Right ventricle myocardium superior (tissue), 1 donor: ENCODE measurements around the gene F7. TPM values are rescaled to one million over a fixed set of nuclear protein-coding genes. Genes with fewer than 3 reads are reported as not detected.
A peak's percentile ranks its signal among the peaks of the same experiment; 100 is the strongest.

Source experiments
- ATAC-seq: fragments of 200-7000 bp; cut with Tn5 transposase; one replicate; pipeline ENCODE4 v1.9.1; 2020; ENCODE audit warnings: mild to moderate bottlenecking; ENCODE audit not compliant: poor library complexity
- DNase-seq: peaks from one replicate; pipeline ENCODE4 v3.0.0-alpha.2; 2020
- intact Hi-C: fragments of 100-400 bp; cut with DNase I; formaldehyde crosslinking; loops from one replicate; pipeline ENCODE4 v1.11.2; 2022
- total RNA-seq: library from RNA; stranded (reverse); fragmentation: NEBNext Ultra II Directional; extraction: Animal tissue kit (Norgen Biotek cat#: 25700); gene quantifications from one replicate; pipeline ENCODE4 v1.2.1, GENCODE V29; 2021
- donor health status: DM: no; HTN: yes; CAD: no; lungs with severe emphysema.

F7 gene
- total RNA-seq, 1 donor from 2014 or later: 0.08 TPM

- DNase-seq (peak; percentile 83), ATAC-seq (peak; percentile 88)
- intact Hi-C loops: no loop called here
Measured at GRCh38 chr13:113083402-113084061, 22.1 kb upstream of the F7 start.

- peak; percentile 34 for DNase-seq
- intact Hi-C loops: no loop called here
- no peak for ATAC-seq
Measured at GRCh38 chr13:113084094-113084942, 21.3 kb upstream of the F7 start.

GRCh38 chr13:113084943-113085540 lies 20.5 kb upstream of the F7 start:
- intact Hi-C loops: no loop called here
- DNase-seq (peak; percentile 48), ATAC-seq (no peak)

- DNase-seq: peak; percentile 30
- intact Hi-C loops: no loop called here
- no peak for ATAC-seq
Measured at GRCh38 chr13:113086031-113086750, 19.4 kb upstream of the F7 start.

- ATAC-seq (no peak), DNase-seq (peak; percentile 30)
- intact Hi-C loops: no loop called here
Measured at GRCh38 chr13:113086991-113087922, 18.3 kb upstream of the F7 start.

- DNase-seq: peak; percentile 33
Measured at GRCh38 chr13:113087923-113088690, 17.5 kb upstream of the F7 start.

GRCh38 chr13:113088691-113089020 lies 16.9 kb upstream of the F7 start:
- intact Hi-C loops: no loop called here
- ATAC-seq: no peak
- DNase-seq: peak; percentile 28

More at GRCh38 chr13:113087923-113088690, 17.5 kb upstream of the F7 start:
- intact Hi-C loops: no loop called here
- no peak for ATAC-seq

GRCh38 chr13:113089693-113090414 lies 15.7 kb upstream of the F7 start:
- intact Hi-C loops: no loop called here
- ATAC-seq (no peak), DNase-seq (no peak)

GRCh38 chr13:113090415-113090770 lies 15.2 kb upstream of the F7 start:
- intact Hi-C loops: no loop called here
- DNase-seq: peak; percentile 25
- no peak for ATAC-seq

GRCh38 chr13:113090806-113091205 lies 14.8 kb upstream of the F7 start:
- peak; percentile 20 for DNase-seq
- no peak for ATAC-seq
- intact Hi-C loops: no loop called here

- peak; percentile 27 for DNase-seq
- no peak for ATAC-seq
- intact Hi-C loops: no loop called here
Measured at GRCh38 chr13:113091211-113091771, 14.3 kb upstream of the F7 start.

- intact Hi-C loops: no loop called here
- ATAC-seq (no peak), DNase-seq (peak; percentile 30)
Measured at GRCh38 chr13:113091891-113092775, 13.5 kb upstream of the F7 start.

- DNase-seq: no peak
- intact Hi-C loops: no loop called here
Measured at GRCh38 chr13:113092776-113093579, 12.6 kb upstream of the F7 start.

GRCh38 chr13:113093580-113094409 lies 11.8 kb upstream of the F7 start:
- ATAC-seq (no peak), DNase-seq (peak; percentile 20)
- intact Hi-C loops: no loop called here

More at GRCh38 chr13:113092776-113093579, 12.6 kb upstream of the F7 start:
- ATAC-seq: no peak
